Measurements from ENCODE around the gene NIPBL. TPM values are rescaled to one million over a fixed set of nuclear protein-coding genes. Genes with fewer than 3 reads are reported as not detected.
A peak's percentile ranks its signal among the peaks of the same experiment; 100 is the strongest.

NIPBL gene
- total and polyA plus RNA-seq, 2 of the 8 experiments (the other 6 are each of a cell fraction or from before 2014, with no cell fraction given): 21.1 to 53.5 TPM

GRCh38 chr5:36880761-36881160 lies 4.2 kb downstream of the NIPBL start:
- no peaks in the 10 kb centered on the region; a peak in 2 of 7 replicates for H3K4me1 ChIP-seq (replicated peaks in 1 of 4; ENCODE audit: control insufficient read depth in 3 of 4, insufficient read depth in 4 of 4, low read length in 3 of 4)
- peaks cover 7 to 9% of the 10 kb centered on the region in 2 experiments for H4K20me1 ChIP-seq (replicated peaks in 1 of 2; ENCODE audit: control insufficient read depth in 1 of 2, insufficient read depth in 2 of 2, low read length in 2 of 2)
- H3K23me2 ChIP-seq (ENCODE audit: low read depth, low read length): peaks cover 6% of the 10 kb centered on the region
- 64% methylated on average over 3 of the region's 3 CpGs; no CpG with 5 or more reads in 1 of the 2 experiments for WGBS, 2 experiments (ENCODE audit: extremely low coverage in 1 of 2, insufficient coverage in 1 of 2, insufficient read length in 1 of 2, insufficient replicate concordance in 2 of 2, low coverage in 1 of 2, low lambda C conversion rate in 2 of 2, missing lambda C conversion rate in 1 of 2)
- H2BK15ac ChIP-seq (ENCODE audit: low read length): no peak overlapping the region
- no peak overlapping the region for H2BK120ac ChIP-seq (replicated peaks; ENCODE audit: low read depth, low read length)
- H3K79me2 ChIP-seq (ENCODE audit: control insufficient read depth in 1 of 2, insufficient read depth in 2 of 2, low read length in 2 of 2): peaks cover 21 to 87% of the 10 kb centered on the region in 2 experiments
- H4K91ac ChIP-seq (replicated peaks; ENCODE audit: insufficient read length, low read length): no peak overlapping the region
- no peak overlapping the region for H3K9ac ChIP-seq (replicated peaks in 1 of 4; ENCODE audit: extremely low read depth in 1 of 4, low read depth in 3 of 4, low read length in 3 of 4)
- no peak overlapping the region for H2AFZ ChIP-seq (ENCODE audit: low read length)
- H3K36me3 ChIP-seq (ENCODE audit: control insufficient read depth in 2 of 4, insufficient read depth in 4 of 4, low read length in 3 of 4): no peaks in the 10 kb centered on the region; a peak in 1 of 8 replicates
- no peak overlapping the region for H3K27ac ChIP-seq (ENCODE audit: low read depth, low read length)
- H4K5ac ChIP-seq (ENCODE audit: insufficient read length, low read depth, low read length): no peak overlapping the region
- CTCF ChIA-PET (ENCODE audit: partially characterized antibody): interaction anchor here (1.0 to 2.4 kb wide), 3 partner anchors 10 to 142 kb away, joined by 3 to 8 read pairs (median 4); no protein-coding TSS in a partner anchor
- H3K23ac ChIP-seq (ENCODE audit: insufficient read length): no peak overlapping the region
- DNase-seq (ENCODE audit: low read depth in 1 of 2, low spot score in 2 of 2) (no peak), FAIRE-seq (no peak)
- no peak overlapping the region for H3K56ac ChIP-seq (replicated peaks; ENCODE audit: insufficient read length, low read depth, low read length)
- H2BK5ac ChIP-seq (ENCODE audit: low read depth, low read length): no peak overlapping the region
- peaks cover 3% of the 10 kb centered on the region for H3K79me1 ChIP-seq (ENCODE audit: low read depth, low read length)
- no peak overlapping the region for H3K4me3 ChIP-seq (ENCODE audit: extremely low read depth in 1 of 4, insufficient read depth in 2 of 4, low read depth in 3 of 4, low read length in 4 of 4)
- no peak overlapping the region for H3K14ac ChIP-seq (ENCODE audit: insufficient read length)
- POLR2A ChIA-PET (ENCODE audit: partially characterized antibody): no interaction called here
- TF ChIP-seq HDAC2 (IDR thresholded peaks at IDR 0.05; ENCODE audit: borderline replicate concordance in 1 of 2, low read depth in 2 of 2, low read length in 2 of 2) (no peak), E2F6 (IDR thresholded peaks at IDR 0.05) (no peak)
- no peak overlapping the region for H2BK20ac ChIP-seq (ENCODE audit: low read length)
- no peak overlapping the region for H4K8ac ChIP-seq (ENCODE audit: extremely low read depth, insufficient read depth, low read length)
- H3K4me2 ChIP-seq (ENCODE audit: insufficient read depth in 1 of 2, low read depth in 2 of 2, low read length in 2 of 2): peak overlapping the region in 1 of 2 experiments; percentile 39; a peak in 1 of 4 replicates
- H3K9me3 ChIP-seq (ENCODE audit: insufficient read depth in 2 of 2, low read depth in 1 of 2, low read length in 1 of 2): 0 out of 4 replicates have a peak, but pooled peaks cover 0 to 2% of the 10 kb centered on the region in 2 experiments
- no peak overlapping the region for H2BK12ac ChIP-seq (ENCODE audit: low read depth, low read length)
- no peak overlapping the region for H3K4ac ChIP-seq (replicated peaks; ENCODE audit: insufficient read length, low read depth, low read length)
- H3K18ac ChIP-seq (ENCODE audit: extremely low read depth, low read length): no peak overlapping the region
- H2AK5ac ChIP-seq (ENCODE audit: low read depth, low read length): no peak overlapping the region
- no peaks in the 10 kb centered on the region for H3K27me3 ChIP-seq (replicated peaks in 1 of 4; ENCODE audit: control insufficient read depth in 3 of 4, extremely low read depth in 1 of 4, insufficient read depth in 3 of 4, low read length in 3 of 4)

Measured in H1 (cell line).